Uterus (tissue), 2 donors: ENCODE results near the gene LOC128125822.

Experiments
- CTCF ChIP-seq, 4 experiments: fragments of 200-600 bp in 2 of 4; fragments of 450-650 bp in 2 of 4; sonication (generic) in 2 of 4; IDR thresholded peaks; one replicate each; pipeline ENCODE4 v1.5.1; 2016 to 2019; ENCODE audit warnings: antibody characterized with exemption in 4 of 4, mild to moderate bottlenecking in 2 of 4, moderate library complexity in 1 of 4
- POLR2A ChIP-seq, 2 donors: fragments of 450-650 bp; IDR thresholded peaks; one replicate each; pipeline ENCODE4 v1.6.1; 2016; ENCODE audit warnings: antibody characterized with exemption in 2 of 2, mild to moderate bottlenecking in 1 of 2, moderate library complexity in 1 of 2

DNA sequence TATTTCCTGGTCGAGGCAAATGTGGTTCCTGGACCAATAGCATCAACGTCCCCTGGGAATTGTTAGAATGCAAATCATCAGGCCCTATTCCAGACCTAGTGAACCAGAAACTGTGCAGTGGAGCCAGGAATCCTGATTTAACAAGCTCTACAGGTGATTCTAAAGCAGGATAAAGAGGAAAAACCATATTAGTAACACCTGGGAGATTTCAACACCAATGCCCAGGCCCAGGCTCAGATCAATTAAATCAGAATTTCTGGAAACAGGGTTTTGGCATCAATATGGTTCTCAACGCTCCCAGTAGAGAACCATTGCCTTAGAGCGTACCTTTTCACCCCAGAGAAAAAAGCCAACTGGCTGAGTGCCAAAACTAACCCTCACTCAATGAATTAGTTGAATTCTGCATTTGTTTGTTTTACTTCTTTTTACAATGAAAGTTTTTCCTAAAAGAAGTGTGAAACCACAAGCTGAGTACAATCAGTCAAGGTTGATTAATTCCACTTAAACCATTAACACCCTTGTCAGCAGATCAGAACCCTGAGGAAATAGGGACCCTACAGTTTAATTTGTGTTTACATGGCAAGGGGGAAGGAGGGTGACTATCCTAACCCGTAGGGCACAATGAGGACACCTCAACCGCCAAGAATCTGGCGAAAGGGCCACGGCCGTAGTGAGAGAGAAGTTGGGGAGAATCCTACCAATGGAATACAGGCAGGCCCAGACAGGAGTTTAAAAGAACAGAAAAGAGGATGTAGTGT lies 34.9 kb upstream of the LOC128125822 start:
- no peak for TF ChIP-seq CTCF (IDR thresholded peaks at IDR 0.05)
- TF ChIP-seq POLR2A (IDR thresholded peaks at IDR 0.05), result no peak
